ENCODE results near the gene TALDO1. TPM values are rescaled to one million over a fixed set of nuclear protein-coding genes. Genes with fewer than 3 reads are reported as not detected.

Gene TALDO1
- polyA plus RNA-seq, 3 donors from 2014 or later = 163 to 189 (median 180) TPM

Other genes starting within 250 kb of the TALDO1 start
- 100 to 1,000 TPM; 164 to 180 (median 168) TPM for gene RNH1, start 240.2 kb upstream of the TALDO1 start, polyA plus RNA-seq
- gene HRAS, start 211.9 kb upstream of the TALDO1 start, polyA plus RNA-seq = 10 to 100 TPM; 16.7 to 26.8 (median 18.6) TPM
- under 1 TPM in 2 of 3 donors, not detected in 1; 0.27 to 0.89 TPM for gene LRRC56, start 209.9 kb upstream of the TALDO1 start, polyA plus RNA-seq
- under 1 TPM; 0.54 to 0.95 (median 0.66) TPM for gene LMNTD2, start 186.7 kb upstream of the TALDO1 start, polyA plus RNA-seq
- 10 to 100 TPM; 20.3 to 31.9 (median 31.5) TPM for gene RASSF7, start 186.5 kb upstream of the TALDO1 start, polyA plus RNA-seq
- gene PHRF1, start 171.0 kb upstream of the TALDO1 start, polyA plus RNA-seq = 10 to 100 TPM in 1 of 3 donors, 1 to 10 TPM in 2; 4.0 to 17.5 (median 5.4) TPM
- 10 to 100 TPM; 36.4 to 62.4 (median 53.9) TPM for gene IRF7, start 131.5 kb upstream of the TALDO1 start, polyA plus RNA-seq
- gene CDHR5, start 122.5 kb upstream of the TALDO1 start, polyA plus RNA-seq = not detected
- not detected for gene SCT, start 120.3 kb upstream of the TALDO1 start, polyA plus RNA-seq
- gene DRD4, start 110.2 kb upstream of the TALDO1 start, polyA plus RNA-seq = not detected
- 10 to 100 TPM; 17.8 to 31.6 (median 18.6) TPM for gene DEAF1, start 52.2 kb upstream of the TALDO1 start, polyA plus RNA-seq
- gene TMEM80, start 51.6 kb upstream of the TALDO1 start, polyA plus RNA-seq = 10 to 100 TPM; 21.3 to 32.4 (median 30.4) TPM
- gene EPS8L2, start 41.2 kb upstream of the TALDO1 start, polyA plus RNA-seq = 10 to 100 TPM; 12.9 to 15.1 (median 15.0) TPM
- gene GATD1, start 30.0 kb downstream of the TALDO1 start, polyA plus RNA-seq = 1 to 10 TPM; 5.8 to 9.7 (median 6.7) TPM
- gene CEND1, start 42.6 kb downstream of the TALDO1 start, polyA plus RNA-seq = not detected
- 10 to 100 TPM in 1 of 3 donors, 1 to 10 TPM in 2; 5.2 to 14.9 (median 7.7) TPM for gene SLC25A22, start 50.8 kb downstream of the TALDO1 start, polyA plus RNA-seq
- gene PIDD1, start 57.8 kb downstream of the TALDO1 start, polyA plus RNA-seq = 1 to 10 TPM; 2.6 to 7.7 (median 2.7) TPM
- gene RPLP2, start 62.5 kb downstream of the TALDO1 start, polyA plus RNA-seq = 1,000 to 10,000 TPM in 2 of 3 donors, 100 to 1,000 TPM in 1; 640 to 2,076 (median 1,474) TPM
- 10 to 100 TPM; 10.9 to 42.3 (median 23.4) TPM for gene PNPLA2, start 71.5 kb downstream of the TALDO1 start, polyA plus RNA-seq
- gene CRACR2B, start 80.5 kb downstream of the TALDO1 start, polyA plus RNA-seq = 1 to 10 TPM in 1 of 3 donors, under 1 TPM in 1, not detected in 1; 0.74 to 2.2 TPM
- 10 to 100 TPM; 19.7 to 25.7 (median 23.7) TPM for gene CD151, start 85.5 kb downstream of the TALDO1 start, polyA plus RNA-seq
- 100 to 1,000 TPM; 139 to 200 (median 142) TPM for gene POLR2L, start 95.1 kb downstream of the TALDO1 start, polyA plus RNA-seq
- 10 to 100 TPM; 23.4 to 38.7 (median 37.2) TPM for gene TSPAN4, start 95.4 kb downstream of the TALDO1 start, polyA plus RNA-seq
- gene CHID1, start 163.3 kb downstream of the TALDO1 start, polyA plus RNA-seq = 10 to 100 TPM; 52.2 to 74.6 (median 67.4) TPM
- 10 to 100 TPM in 1 of 3 donors, 1 to 10 TPM in 2; 2.5 to 11.0 (median 7.1) TPM for gene AP2A2, start 178.4 kb downstream of the TALDO1 start, polyA plus RNA-seq

Data from immature natural killer cell (primary cell).